ENCODE data around the gene ENPP6. TPM values are rescaled to one million over a fixed set of nuclear protein-coding genes. Genes with fewer than 3 reads are reported as not detected.

Gene ENPP6
- polyA plus RNA-seq, 2 donors = 0.14 to 0.20 TPM

DNA sequence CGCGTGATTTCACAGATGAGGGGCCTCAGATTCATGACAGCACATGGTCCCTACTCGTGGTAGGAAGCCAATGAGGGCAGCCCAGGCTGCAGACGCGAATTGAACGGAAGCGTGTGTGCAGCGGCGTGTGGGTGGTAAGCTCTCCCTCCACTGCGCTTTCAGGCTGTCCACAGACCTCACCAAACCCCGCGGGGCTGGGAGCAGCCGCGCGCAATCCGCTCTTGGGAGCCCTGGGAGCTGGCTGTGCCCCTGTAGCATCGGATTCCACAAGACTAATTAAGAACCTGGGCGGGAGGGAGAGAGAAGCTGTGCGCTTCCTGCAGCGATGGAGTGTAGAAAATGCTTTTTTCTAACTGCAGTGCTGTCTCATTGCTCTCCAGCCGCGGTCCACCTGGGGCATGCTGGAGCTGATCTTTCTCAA, 177.7 kb downstream of the ENPP6 start:
- H3K4me1 ChIP-seq (ENCODE audit: control insufficient read depth in 2 of 2, insufficient read depth in 2 of 2, low read length in 1 of 2) = no peaks in the 10 kb centered on the region
- no peak overlapping the region for H3K27ac ChIP-seq (ENCODE audit: low read depth in 2 of 2, low read length in 1 of 2)
- H3K27me3 ChIP-seq (ENCODE audit: control insufficient read depth in 1 of 2, insufficient read depth in 2 of 2, low read length in 2 of 2) = no peaks in the 10 kb centered on the region
- WGBS, 2 donors = 22 to 24% methylated on average over 22 of the region's 22 CpGs
- H3K4me3 ChIP-seq (ENCODE audit: low read depth in 1 of 2, low read length in 2 of 2) = peak overlapping the region; percentile 6 to 15
- peaks cover 0 to 2% of the 10 kb centered on the region in 2 donors for H3K9me3 ChIP-seq (ENCODE audit: control insufficient read depth in 2 of 2, insufficient read depth in 1 of 2, low read depth in 1 of 2, low read length in 1 of 2)
- no peaks in the 10 kb centered on the region for H3K36me3 ChIP-seq (ENCODE audit: control insufficient read depth in 2 of 2, insufficient read depth in 2 of 2, low read length in 1 of 2)

All from esophagus (tissue), 2 donors.